HS-27A (cell line): ENCODE results near the gene COL8A2.

Source experiments
- DNase-seq: peaks from one replicate; pipeline ENCODE4 v3.0.0-alpha.2; 2012; ENCODE audit warnings: low read depth, missing footprints

Gene COL8A2

DNA sequence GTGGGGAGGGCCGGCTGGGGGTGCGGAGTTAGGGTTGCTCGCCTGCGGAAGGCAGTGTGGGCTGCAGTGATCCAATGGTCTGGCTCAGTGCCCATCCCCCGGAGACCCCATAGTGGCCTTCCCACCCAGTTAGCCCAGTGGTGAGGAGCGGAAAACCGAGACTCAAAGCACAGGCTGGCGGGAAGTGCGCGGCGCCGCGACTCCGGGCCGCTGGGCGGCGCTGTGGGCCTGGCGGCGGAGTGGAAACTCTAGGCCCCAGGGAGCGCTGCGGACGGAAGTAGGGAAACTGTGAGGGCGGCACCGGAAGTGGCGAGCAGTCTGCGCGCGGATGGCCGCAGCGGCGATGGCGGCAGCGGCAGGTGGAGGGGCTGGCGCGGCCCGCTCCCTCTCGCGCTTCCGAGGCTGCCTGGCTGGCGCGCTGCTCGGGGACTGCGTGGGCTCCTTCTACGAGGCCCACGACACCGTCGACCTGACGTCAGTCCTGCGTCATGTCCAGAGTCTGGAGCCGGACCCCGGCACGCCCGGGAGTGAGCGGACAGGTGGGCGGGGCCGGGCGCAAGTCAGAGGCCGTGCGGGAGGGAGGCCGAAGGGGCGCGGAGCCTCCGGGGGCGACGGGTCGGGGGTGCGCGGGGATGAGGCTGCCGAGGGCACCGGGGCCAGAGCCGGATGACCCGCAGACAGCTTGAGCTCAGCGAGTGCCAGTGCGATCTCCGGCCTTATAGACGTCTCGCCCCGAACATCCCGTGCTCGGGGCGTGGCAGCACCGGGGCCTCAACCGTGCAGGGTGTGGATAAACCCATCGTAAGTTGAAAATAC is 36.2 kb downstream of the COL8A2 start, which contains the start of gene ADPRS:
Gene ADPRS, plus strand, starts transcription at position 316 of the 816 bp plus-strand sequence. Its CDS starts 13 bp downstream, at position 329.
- peak; percentile 72 for DNase-seq

DNA sequence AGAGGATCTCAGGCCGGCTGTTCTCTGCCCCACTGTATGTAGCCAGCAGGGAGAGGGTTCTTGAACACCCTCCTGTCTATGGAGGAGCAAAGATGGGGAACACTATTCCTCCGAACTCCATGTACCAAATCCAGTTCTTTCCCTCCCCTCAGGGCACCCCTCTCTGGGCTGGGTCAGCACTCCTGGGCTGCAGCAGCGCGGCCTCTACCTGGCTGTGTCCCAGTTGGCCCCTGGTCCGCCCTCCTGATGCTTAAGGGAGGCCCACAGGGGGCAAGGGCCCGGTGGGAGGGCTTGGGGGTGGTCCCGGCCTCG is 36.8 kb downstream of the COL8A2 start:
- DNase-seq: no peak

DNA sequence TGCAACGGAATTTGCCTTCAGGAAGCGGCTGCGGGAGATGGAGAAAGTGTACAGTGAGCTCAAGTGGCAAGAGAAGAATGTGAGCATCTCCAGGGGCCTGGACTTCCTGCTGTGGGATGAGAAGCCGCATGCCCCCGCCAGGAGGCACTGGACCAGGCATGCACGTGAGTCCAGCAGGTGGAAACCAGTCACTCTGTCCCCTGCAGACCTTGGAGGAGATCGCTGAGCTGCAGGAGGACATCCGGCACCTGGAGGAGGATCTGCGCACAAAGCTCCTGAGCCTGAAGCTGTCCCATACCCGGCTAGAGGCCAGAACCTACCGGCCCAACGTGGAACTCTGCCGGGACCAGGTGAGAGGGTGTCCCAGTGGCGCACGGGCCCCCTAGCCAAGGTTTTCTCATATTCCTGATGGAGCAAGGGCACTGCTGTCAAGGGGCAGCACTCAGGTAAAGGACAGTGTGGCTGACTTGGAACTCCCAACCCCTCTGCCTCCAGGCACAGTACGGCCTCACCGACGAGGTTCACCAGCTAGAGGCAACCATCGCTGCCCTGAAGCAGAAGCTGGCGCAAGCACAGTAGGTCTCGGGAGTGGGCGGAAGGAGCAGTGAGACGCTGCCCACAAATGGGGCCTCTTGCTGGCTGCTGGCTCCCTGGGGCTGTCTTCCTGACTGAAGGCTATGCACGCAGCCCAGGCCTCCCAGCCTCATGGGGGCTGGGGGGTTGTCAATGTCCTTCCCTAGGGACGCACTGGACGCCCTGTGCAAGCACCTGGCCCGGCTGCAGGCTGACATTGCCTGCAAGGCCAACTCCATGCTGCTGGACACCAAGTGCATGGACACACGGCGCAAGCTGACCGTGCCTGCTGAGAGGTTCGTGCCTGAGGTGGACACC is 37.5 kb downstream of the COL8A2 start:
- DNase-seq: no peak

DNA sequence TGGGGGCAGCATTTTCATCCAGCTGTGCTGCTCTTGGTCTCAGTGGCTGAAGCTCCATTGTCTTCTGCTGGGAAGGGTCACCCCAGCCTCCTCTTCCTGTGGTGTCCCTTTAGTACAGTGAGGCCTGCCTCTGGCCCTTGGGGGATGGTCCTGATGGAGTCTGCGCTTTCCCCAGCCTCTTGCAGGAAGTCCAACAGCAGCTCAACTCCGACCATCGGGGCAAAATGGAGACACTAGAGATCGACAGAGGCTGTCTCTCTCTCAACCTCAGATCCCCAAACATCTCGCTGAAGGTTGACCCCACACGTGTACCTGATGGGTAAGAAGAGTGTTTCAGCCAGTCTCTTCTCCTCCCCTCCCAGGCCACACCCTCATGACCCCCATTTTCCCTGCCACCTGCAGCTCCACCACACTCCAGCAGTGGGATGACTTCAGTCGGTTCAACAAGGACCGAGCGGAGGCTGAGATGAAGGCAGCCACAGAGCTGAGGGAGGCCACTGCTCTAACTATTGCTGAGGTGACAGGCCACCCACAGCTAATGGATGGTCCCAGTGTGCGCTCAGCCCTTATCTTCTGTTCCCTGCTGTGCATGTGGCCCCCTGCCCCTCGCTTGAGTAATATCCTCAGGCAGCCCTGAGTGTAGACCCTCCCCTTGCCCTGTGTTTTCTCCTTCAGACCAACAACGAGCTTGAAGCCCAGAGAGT is 38.3 kb downstream of the COL8A2 start:
- no peak for DNase-seq

DNA sequence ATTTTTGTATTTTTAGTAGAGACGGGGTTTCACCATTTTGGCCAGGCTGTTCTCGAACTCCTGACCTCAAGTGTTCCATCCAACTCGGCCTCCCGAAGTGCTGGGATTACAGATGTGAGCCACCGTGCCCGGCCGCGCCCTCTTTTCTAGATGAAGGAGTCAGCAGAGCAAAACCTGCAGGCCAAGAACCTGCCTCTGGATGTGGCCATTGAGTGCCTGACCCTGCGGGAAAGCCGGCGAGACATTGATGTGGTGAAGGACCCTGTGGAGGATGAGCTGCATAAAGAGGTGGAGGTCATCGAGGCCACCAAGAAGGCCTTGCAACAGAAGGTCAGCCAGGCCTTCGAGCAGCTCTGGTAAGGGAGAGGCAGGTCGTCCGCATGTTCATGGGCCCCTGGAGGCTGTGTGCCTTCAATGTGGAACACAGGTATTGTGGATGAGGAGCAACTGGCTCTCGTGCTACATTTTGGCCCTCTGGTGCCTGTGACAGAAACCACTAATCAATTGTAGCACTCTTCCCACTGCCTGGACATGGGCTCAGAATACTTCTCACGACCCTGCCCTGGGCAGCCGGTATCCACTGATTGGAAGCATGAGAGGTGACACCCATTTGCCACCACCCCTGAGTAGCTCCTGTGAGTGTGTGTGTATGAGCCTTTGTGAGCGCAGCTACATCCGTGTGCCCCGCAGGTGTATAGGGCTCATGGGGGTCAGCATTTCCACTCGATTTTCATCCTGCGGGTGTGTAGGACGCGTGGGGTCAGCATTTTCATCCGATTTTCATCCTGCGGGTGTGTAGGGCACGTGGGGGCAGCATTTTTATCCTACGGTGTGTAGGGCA is 39.1 kb downstream of the COL8A2 start:
- no peak for DNase-seq

DNA sequence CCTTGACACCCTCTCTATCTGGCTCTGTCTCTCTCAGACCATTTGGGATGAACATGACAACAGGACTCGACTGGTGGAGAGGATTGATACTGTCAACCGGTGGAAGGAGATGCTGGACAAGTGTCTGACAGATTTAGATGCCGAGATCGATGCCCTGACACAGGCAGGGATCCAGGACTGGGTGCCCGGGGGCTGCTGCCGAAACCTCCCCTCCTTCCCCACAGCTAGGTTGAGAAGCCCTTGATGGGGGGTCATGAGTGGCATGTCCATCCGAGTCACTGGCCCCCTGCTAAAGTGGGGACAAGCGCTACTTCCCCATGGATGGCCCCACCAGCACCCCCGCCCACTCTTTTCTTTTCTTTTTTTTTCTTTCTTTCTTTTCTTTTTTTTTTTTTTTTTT is 39.9 kb downstream of the COL8A2 start:
- DNase-seq: no peak

DNA sequence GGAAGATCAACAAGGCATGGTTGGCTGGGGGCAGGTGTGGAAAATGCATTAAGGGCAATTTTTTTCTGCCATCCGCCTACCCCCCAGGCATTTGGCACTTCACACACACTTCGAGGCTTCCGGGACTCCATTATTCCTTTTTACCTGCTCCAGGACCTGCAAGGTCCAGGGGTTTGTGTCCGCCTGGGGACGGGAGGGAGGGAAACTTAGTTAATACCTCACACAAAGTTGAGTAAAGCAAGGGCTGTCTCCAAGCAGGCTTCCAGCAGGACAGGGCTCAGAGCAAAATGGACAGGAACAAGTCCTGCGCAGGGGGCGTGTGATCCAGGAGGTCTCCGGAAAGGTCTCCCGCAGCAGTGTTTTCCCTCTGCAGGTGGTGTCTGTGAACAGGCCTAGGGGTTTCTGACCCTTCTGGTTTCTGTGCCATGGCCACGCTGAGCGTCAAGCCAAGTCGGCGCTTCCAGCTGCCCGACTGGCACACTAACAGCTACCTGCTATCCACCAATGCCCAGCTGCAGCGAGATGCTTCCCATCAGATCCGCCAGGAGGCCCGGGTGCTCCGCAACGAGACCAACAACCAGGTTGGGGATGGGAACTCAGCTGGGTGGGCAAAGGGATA is 40.4 kb downstream of the COL8A2 start:
- no peak for DNase-seq

DNA sequence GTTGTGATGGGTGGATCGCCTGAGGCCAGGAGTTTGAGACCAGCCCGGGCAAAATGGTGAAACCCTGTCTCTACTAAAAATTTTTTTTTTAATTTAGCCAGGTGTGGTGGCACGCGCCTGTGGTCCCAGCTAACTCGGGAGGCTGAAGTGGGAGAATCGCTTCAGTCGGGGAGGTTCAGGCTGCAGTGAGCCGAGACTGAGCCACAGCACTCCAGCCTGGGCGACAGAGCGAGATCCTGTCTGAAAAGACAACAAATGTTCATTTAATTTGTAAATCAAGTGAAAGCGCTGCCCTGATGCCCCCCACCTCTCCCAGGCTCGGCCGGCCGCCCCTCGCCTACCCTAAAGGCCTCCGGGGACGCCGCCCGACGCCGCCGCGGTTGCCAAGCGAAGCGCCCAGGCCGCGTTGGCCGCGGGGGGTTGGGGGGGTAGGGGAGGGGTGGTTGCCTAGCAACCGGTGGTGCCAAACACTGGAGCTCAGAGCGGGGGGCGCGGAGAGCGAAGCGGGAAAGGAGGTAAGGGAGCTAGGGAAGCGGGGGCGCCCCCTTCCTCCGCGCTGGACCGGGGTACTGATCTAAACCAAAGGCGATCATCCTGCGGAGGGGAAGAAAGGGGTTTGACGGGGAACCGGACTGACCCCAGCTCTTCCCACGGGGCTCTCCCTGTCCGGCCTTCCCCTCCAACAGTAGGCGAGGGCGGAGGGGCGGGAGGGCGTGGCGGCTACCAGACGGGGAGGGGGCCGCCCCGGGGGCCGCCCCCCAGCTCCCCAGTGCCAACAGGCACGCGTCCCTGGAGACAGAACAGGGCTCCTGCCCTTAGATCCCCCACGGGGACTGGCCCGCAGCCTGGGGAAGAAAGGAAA is 41.2 kb downstream of the COL8A2 start, which contains the start of gene TEKT2:
Gene TEKT2, plus strand, starts transcription at position 460 of the 862 bp plus-strand sequence. CDS start 828 bp downstream, outside the sequence.
- no peak for DNase-seq

DNA sequence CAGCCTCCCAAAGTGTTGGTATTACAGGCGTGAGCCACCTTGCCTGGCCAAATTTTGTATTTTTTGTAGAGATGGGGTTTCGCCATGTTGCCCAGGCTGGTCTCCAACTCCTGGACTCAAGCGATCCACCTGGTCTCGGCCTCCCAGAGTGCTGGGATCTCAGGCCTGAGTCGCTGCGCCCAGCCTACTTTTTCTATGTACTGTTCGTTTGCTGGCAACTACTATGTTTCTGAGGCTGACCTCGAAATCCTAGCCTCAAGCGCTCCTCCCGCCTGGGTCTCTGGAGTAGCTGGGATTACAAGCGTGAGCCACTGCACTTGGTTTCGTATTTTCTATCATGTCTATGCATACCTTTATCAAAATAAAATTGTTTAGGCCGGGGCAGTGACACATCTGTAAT is 41.8 kb downstream of the COL8A2 start:
- DNase-seq: no peak

DNA sequence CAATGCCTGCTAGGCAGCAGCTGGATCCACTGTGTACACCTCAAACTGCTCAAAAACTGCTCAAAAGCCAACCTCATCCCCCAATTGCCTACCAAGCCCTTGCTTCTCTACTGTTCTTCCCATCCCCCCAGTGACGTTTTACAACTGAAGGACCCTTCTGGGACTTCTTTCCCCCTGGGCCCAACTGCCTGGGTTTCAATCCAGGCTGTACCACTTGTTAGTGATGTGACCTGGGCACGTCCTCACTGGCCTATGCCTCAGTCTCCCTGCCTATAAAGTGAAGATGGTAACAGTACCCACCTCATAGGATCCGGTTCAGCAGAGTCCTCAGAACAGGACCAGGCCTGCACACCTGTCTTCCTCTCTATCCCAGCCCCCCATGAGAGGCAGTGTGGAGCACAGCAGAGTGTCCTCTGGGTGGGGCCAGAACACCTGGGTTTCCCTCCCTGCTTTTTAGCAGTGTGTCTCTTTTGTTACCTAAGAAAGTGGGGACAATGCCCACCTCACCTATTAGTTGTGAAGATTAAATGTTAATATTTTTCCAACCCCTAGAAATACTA is 43.0 kb downstream of the COL8A2 start:
- DNase-seq: no peak

DNA sequence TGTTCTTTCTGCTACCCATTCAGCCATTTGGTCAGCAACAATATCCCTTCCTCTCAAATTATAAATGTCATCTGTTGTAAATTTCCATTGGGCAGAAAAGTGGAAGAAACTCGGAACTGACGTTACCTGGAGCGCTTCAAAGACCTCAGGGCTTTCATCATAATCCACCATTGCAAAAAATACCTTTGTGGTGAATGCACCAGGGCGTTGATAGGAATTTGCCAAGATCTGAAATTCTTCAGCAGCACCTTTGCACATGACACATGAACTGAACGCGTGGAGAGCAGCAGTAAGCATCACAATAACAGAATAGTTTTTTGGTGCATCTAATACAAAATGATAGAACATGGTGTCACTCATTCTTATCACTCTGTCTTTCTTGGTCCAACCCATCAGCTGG is 44.2 kb downstream of the COL8A2 start:
- no peak for DNase-seq

DNA sequence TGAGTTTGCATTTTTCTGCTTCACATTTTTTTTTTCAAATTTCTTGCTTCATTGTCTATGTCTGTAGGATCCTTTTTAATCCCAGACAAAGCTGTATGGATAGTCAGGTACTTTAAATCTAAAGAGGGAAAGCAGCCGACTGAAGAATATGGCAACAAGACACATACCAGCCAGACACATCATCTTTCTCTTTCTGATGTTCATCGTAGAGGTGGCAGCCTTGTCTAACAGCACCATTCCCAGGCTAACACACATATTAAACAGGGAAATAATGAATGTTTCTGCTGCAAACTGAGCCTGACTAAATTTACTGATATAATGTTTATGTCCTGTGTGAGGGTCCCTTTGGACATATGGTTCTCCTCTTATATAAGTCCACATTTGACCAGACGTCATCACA is 44.8 kb downstream of the COL8A2 start:
- no peak for DNase-seq

DNA sequence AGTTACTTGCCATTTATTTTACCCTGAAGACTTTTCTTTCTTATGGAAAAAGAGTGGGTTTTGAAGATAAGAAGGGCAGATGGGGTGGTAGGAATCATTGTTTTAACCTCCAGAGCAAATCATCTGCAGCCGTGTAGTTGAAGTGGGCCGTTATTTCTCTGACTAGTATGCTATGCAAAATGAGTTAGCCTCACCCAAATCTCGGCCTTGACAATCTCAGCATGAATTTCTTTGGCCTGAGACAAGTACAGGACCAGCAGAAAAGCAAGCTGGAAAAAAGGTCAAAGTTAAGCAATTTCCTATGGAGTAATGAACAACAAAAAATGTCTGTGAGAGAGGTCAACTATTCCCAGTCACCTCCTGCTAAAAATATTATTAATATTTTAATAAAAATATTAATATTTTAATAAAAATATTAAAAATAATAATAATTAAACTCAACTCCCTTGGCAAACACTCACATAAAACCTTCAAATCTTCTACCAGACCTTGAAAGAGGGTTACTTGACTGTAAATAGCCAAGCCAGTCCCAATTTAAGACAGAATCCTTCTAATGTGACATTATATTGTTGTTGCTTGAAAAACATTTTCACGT is 47.9 kb downstream of the COL8A2 start:
- no peak for DNase-seq

DNA sequence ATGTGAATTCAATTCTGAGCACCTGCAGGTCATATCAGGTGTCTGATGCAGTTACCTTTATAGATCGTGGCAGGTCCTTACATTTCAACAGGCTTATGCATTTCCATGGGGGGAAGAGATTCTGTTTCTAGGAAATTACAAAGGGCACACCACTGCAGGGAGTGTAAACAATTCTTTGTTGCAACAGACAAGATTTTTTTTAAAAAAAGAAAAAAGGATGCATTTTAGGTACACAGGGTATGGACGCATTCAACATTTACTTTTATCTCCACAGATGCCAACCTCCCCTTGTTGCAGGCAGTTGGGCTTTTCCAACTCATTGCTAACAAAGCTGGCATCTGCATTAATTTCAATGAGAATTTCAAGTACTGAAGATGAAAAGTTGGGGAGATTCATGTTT is 54.7 kb downstream of the COL8A2 start:
- no peak for DNase-seq

DNA sequence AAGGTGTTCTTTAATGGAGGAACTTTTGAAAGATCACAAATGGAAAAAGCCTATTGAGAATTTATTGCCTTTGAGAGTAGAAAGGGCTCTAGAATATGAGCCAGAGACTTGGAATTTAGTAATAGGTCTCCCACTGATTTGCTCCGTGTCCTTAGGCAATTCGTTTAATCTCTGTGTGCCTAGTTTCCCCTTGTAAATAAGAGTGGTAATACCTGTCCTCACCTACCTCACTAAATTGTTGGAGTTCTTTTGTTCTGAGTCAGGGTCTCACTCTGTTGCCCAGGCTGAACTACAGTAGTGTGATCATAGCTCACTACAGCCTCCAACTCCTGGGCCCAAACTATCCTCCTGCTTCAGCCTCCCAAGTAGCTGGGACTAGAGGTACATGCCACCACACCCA is 56.2 kb downstream of the COL8A2 start:
- no peak for DNase-seq

DNA sequence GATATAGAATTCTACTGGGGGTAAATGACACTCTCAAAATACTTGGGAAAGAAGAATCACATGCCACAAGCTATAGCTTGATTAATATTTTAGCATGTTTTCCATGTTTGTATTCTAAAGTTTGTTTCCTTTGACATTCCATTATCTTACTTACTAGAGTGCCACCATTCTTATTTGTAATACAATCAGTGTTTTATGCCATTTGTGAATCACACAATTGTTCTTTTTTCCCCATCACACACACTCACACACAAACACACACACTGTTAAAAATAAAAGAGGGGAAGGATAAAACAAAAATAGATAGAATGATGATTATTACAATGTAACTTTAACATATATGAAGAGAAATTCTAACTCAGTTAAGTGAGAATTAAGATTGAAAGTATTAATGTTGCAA is 57.2 kb downstream of the COL8A2 start:
- no peak for DNase-seq

DNA sequence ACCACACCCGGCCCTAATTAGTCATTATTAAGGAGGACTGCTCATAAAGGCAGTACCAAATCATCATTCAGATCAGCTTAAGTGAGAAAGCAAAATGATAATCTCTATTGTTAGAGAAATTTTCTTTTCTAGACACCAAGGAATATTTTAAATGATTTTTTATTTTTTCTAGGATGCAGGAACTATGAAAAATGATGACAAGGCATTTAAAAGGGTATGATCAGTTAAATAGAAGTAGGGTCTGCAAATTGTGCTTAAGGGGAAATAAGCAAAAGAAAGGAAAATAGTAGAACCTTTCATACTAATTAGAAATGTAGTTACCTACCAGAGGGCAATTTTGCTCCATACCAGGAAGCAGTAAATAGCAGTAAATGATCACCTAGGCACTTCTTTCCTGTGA is 62.7 kb downstream of the COL8A2 start:
- no peak for DNase-seq

DNA sequence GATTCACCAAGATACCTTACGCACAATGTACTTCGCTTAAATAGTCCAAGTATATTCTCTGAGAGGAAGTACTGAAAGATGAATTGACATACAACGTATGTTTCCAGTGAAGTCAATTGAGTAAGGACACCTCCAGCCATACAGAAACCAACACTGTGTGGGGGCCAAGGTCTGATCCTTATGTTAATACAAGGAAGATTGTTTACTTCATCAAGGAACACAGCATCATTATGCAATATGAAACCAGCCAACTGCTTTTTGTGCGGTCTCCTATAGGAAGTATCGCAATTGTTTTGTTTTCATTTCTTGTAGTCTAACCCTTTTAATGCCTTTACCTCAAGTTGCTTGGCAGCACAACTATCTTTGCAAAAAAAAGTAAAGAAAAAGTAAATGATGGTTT is 69.3 kb downstream of the COL8A2 start:
- DNase-seq: no peak

DNA sequence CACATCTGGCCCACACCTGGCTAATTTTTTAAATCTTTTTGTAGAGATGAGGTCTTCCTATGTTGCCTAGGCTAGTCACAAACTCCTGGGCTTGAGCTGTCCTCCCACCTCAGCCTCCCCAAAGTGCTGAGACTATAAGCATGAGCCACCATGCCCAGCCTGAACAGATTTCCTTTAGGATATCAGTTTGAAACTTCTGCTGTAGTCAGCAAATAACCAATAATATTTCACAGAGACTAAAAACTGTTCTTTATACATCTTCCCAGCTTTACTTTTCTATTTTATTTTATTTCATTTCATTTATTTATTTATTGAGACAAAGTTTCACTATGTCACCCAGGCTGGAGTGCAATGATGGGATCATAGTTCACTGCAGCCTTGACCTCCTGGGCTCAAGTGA is 71.0 kb downstream of the COL8A2 start:
- DNase-seq: no peak
